Hematopoietic multipotent progenitor cell treated with erythropoietin and hydrocortisone succinate and interleukin-3 and kit ligand, for 4 days (in vitro differentiated cells): ENCODE results near the gene SYT8.
"Not testable (repeated sequence)": the region's sequence is repeated elsewhere in the genome, so short reads cannot be mapped to it uniquely, and the experiment has no call there.

Source experiments
- DNase-seq: peaks from one replicate; pipeline ENCODE4 v3.0.0-alpha.2; 2015

SYT8 gene, protein sequence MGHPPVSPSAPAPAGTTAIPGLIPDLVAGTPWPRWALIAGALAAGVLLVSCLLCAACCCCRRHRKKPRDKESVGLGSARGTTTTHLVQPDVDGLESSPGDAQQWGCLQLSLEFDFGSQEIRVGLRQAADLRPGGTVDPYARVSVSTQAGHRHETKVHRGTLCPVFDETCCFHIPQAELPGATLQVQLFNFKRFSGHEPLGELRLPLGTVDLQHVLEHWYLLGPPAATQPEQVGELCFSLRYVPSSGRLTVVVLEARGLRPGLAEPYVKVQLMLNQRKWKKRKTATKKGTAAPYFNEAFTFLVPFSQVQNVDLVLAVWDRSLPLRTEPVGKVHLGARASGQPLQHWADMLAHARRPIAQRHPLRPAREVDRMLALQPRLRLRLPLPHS

GRCh38 chr11:1834779-1835670, at the start of gene SYT8:
Gene SYT8 (plus strand): TSS chr11:1834990. CDS start chr11:1835106, 116 bp downstream.
- DNase-seq = no peak

GRCh38 chr11:1785749-1786413, 48.9 kb upstream of the SYT8 start:
- DNase-seq = no peak

DNA sequence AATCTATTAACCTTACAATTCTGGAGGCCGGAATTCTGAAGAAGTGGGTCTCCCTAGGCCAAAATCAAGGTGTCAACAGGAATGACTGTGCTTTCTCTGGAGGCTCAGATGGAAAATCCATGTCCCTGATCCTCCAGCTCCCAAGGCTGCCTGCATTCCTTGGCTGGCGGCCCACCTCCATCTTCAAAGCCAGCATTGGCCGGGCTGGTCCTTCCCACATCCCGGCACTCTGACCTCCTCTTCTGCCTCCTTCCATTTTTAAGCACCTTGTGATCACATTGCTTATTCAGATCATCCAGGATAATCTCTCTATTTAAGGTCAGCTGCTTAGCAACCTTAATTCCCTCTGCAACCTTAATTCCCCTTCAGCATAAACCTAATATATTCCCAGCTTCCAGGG, 48.3 kb upstream of the SYT8 start:
- DNase-seq = no peak

DNA sequence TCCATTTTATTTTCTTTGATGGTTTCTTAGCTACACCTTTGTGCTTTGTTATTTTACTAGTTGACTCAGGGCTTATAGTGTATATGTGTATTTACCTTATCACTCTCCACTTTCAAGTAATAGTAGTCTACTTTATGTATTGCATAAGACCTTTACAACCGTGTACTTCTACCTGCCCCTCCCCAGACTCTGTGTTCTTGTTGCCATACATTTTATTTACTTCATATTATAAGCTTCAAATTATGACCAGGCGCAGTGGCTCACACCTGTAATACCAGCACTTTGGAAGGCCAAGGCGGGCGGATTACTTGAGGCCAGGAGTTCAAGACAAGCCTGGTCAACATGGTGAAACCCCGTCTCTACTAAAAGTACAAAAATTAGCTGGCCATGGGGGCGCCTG, 42.9 kb upstream of the SYT8 start:
- no peak for DNase-seq

DNA sequence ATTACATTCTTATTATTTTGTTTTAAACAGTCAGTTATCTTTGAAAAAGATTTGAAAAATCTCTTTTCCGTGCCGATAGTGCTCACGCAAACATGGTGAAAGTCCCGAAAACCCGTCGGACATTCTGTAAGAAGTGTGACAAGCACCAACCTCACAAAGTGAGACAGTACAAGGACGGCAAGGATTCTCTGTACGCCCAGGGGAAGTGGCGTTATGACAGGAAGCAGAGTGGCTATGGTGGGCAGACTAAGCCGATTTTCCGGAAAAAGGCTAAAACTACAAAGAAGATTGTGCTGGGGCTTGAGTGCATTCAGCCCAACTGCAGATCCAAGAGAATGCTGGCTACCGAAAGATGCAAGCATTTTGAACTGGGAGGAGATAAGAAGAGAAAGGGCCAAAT, 42.3 kb upstream of the SYT8 start:
- DNase-seq = peak; percentile 23

DNA sequence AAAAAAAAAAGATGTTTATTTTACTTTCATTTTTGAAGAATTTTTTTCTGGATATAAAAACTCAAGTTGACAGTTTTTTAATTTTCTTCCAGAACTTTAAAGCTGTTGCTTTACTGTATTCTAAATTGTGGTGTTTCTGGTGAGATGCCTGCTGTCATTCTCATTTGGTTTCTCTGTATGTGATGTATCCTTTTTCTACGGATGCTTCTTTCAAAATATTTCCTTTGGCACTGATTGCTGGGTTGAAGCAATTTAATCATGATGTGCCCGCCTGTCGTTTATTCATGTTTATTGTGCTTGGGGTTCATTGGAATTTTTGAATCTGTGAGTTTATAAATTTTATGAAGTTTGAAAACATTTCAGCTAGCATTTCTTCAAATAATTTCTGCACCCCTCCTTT, 41.7 kb upstream of the SYT8 start:
- no peak for DNase-seq

DNA sequence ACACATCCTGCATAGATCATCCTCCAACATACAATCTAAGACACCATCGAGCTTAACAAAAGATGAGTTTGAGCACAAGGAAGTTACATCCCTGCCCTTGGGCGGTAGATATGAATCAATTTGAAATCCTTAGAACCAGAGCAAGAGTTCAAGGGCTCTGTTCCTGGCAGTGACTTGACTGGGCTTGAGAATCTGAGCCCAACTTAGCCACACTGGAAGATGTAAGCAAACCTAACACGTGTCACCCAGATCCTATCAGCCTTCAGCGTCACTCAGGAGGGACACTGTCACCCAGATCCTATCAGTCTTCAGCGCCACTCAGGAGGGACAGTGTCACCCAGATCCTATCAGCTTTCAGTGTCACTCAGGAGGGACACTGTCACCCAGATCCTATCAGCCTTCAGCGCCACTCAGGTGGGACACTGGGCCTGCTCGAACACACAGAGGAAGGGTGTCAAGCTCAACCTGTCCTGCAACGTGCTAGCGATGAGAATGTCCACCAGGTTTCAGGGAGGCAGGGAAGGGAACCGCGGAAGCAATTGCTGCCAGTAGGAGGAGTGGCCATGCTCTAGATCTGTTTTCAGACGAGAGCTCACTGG, 38.3 kb upstream of the SYT8 start:
- no peak for DNase-seq

GRCh38 chr11:1797391-1798125, 37.2 kb upstream of the SYT8 start:
- DNase-seq = no peak

GRCh38 chr11:1803246-1803645, 31.5 kb upstream of the SYT8 start:
- no peak for DNase-seq

DNA sequence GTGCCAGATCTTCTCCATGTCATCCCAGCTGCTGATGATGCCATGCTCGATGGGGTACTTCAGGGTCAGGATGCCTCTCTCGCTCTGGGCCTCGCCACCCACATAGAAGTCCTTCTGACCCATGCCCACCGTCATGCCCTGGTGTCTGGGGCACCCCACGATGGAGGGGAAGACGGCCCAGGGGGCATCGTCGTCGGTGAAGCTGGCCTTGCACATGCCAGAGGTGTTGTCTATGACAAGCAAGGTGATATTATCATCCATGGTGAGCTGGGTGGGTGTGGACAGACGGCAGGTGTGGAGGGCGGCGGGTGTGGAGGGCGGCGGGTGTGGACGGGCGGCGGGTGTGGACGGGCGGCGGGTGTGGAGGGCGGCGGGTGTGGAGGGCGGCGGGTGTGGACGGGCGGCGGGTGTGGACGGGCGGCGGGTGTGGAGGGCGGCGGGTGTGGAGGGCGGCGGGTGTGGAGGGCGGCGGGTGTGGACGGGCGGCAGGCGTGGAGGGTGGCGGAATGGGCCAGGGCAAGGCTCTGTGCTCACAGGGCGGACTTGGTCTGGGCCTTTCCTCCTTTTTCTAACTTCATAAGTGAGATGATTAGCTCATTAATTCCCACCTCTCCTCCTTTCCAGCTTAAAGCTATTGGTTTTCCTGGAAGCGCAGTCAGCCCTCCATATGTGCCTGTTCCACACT, 30.8 kb upstream of the SYT8 start:
- DNase-seq = not testable (repeated sequence)

GRCh38 chr11:1805525-1805924, 29.3 kb upstream of the SYT8 start:
- DNase-seq = no peak

DNA sequence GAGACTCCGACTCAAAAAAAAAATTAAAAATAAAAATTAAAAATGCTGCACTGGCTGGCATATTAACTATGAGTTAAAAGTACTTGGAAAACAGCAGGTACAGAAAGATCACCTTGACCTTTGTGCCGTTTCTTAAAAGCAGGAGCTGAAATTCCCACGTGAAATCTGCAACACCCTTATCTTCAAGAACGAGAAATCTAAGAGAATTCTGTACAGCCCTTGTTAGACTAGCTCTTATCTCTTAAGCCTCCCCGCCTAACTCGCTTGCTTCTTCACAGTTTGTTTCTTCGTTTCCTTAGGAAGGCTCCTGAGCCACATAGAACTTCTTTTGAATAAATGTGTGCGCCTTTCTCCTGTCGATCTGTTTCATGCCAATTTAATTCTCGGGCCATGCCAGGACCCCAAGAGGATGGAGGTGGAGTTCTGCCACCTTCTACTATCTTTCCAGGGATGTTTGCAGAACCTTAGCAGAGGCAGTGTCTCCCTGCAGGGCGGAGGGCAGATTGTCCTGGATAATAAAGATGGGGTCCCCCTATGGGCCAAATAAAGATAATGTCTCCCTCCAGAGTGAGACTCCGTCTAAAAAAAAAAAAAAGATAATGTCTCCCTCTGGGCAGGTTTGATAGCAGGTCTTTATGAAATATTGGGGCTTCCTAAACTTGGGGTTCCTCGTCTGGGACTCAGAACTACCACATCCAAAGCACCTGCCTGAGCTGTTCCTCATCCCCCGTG, 27.4 kb upstream of the SYT8 start:
- DNase-seq = peak; percentile 61

- no peak for DNase-seq
These were observed 24.0 kb upstream of the SYT8 start for GRCh38 chr11:1810761-1811160.

- DNase-seq = no peak
These were observed 22.5 kb upstream of the SYT8 start for GRCh38 chr11:1812274-1812673.

DNA sequence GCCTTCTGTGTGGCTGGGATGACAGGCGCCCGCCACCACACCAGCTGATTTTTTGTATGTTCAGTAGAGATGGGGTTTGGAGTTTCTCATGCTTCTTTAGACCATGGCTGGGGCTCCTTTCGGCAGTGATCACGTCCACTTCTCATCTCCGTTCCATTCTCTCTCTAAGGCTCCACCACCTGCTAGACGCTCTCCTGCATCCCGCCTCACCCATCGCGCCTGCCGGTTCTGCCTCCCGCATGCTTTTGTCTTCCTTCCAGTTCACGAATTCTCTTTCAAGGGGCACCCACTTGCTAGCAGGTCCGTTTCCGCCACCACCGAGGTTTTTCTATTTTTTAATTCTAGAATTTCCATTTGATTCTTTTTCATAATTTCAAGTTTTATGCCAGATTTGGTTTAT, 22.0 kb upstream of the SYT8 start:
- no peak for DNase-seq

DNA sequence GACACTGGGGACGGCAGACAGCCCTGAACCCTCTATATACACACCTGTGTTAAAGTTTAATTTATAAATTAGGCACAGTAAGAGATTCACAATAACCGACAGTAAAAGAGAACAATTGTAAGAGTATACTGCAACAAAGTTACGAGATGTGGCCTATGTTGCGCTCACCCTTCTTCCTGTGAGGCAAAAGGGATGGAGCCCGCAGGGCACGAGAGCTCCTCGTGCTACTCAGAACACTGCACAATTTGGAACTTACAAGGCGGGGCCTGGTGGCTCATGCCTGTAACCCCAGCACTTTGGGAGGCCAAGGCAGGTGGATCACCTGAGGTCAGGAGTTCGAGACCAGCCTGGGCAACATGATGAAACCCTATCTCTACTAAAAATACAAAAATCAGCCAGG, 21.4 kb upstream of the SYT8 start:
- DNase-seq = not testable (repeated sequence)

DNA sequence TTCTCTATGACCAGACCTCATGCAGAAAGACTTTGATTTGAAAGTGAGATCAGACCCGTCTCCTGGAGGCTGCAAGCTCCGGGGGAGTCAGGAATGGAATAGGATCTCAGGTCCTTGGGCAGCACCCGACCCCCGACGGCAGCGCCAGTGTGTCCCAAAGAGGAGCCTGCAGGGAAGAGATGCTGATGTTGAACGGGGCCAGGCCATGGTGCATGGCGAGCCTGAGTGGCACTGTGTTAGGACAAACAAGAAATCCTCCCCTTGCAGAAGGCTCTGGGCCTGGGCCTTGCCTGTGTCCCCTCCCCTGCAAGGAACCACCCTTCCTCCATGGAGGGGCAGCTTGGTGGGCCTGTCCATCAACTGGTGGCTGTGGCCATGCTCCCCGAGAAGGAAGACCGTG, 20.1 kb upstream of the SYT8 start:
- no peak for DNase-seq

DNA sequence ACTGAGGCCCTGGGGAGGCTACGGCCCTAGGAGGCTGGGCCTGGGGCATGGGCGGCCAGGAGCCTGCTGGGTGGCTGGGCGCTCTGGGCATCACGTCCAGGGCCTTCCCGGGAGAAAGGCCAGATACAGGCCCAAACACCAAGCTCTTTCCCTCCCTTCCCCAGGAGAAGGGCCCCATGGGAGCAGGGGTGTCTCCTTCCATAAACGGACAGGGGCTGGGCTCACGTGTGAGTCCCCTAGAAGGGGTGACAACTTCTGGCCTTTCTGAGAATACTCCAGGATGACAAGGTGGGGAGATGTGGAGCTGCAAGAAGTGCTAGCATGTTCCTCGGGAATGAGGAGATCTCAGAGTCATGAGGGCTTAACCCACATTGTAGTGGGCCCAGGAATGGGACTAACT, 19.5 kb upstream of the SYT8 start:
- DNase-seq = no peak

GRCh38 chr11:1815751-1816150, 19.0 kb upstream of the SYT8 start:
- DNase-seq = no peak

GRCh38 chr11:1817000-1817399, 17.8 kb upstream of the SYT8 start:
- DNase-seq = no peak

DNA sequence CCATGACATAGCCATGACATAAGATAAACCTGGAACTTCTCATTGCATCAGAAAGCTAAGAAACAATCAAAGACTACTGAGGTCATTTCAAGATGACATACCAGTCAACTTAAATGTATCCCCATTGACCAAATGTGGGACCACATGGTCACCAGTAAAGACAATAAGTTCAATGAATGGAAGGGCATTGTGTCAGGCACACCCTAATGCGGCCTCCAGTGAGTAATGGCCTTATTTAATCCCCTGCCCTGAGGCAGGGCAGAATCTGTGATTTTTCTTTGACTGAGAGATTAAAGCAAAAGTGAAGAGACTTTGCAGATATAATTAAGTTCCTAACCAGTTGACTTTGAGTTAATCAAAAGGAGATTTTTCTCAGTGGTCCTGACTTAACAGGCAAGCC, 17.3 kb upstream of the SYT8 start:
- DNase-seq = no peak
